ENCODE measurements around the gene XPNPEP2.
A peak's percentile ranks its signal among the peaks of the same experiment; 100 is the strongest.

XPNPEP2 gene

GRCh38 chrX:129787336-129788055, 48.7 kb downstream of the XPNPEP2 start:
- Histone ChIP-seq H3K79me2 (ENCODE audit: insufficient read depth, low read length) (peaks cover 96% of the 10 kb centered on the region), H2AFZ (ENCODE audit: low read depth, low read length) (no peak overlapping the region), H3K9me3 (ENCODE audit: insufficient read depth, low read length, severe bottlenecking) (no peaks in the 10 kb centered on the region), H3K36me3 (ENCODE audit: insufficient read depth, low read length) (peaks cover 95% of the 10 kb centered on the region), H3K4me2 (ENCODE audit: insufficient read depth, low read length) (peak overlapping the region; percentile 45), H3K27me3 (ENCODE audit: insufficient read depth, low read length, poor library complexity) (no peaks in the 10 kb centered on the region), H3K9ac (ENCODE audit: low read depth, low read length) (no peak overlapping the region; the same call in 1 of the 2 replicates), H3K27ac (ENCODE audit: low read length) (peak overlapping the region; percentile 46), H3K4me1 (ENCODE audit: insufficient read depth, low read length) (peaks cover 70% of the 10 kb centered on the region), H4K20me1 (ENCODE audit: insufficient read depth, low read length) (peaks cover 86% of the 10 kb centered on the region), H3K4me3 (ENCODE audit: low read depth in 1 of 2, low read length in 2 of 2) (no peak overlapping the region)
- TF ChIP-seq, protein P1, sequence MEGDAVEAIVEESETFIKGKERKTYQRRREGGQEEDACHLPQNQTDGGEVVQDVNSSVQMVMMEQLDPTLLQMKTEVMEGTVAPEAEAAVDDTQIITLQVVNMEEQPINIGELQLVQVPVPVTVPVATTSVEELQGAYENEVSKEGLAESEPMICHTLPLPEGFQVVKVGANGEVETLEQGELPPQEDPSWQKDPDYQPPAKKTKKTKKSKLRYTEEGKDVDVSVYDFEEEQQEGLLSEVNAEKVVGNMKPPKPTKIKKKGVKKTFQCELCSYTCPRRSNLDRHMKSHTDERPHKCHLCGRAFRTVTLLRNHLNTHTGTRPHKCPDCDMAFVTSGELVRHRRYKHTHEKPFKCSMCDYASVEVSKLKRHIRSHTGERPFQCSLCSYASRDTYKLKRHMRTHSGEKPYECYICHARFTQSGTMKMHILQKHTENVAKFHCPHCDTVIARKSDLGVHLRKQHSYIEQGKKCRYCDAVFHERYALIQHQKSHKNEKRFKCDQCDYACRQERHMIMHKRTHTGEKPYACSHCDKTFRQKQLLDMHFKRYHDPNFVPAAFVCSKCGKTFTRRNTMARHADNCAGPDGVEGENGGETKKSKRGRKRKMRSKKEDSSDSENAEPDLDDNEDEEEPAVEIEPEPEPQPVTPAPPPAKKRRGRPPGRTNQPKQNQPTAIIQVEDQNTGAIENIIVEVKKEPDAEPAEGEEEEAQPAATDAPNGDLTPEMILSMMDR (IDR thresholded peaks at IDR 0.05; ENCODE audit: borderline replicate concordance, extremely low read depth, low read length, poor library complexity, severe bottlenecking): no peak
- TF ChIP-seq EZH2 (IDR thresholded peaks at IDR 0.05; ENCODE audit: borderline replicate concordance, low read depth, low read length, severe bottlenecking): no peak
- ATAC-seq (ENCODE audit: insufficient read depth, low read depth) (no peak), DNase-seq (no peak)

GRCh38 chrX:129788527-129788926, 49.7 kb downstream of the XPNPEP2 start:
- 0 out of 2 replicates have a peak overlapping the region, but pooled peaks have one; percentile 10 for H3K27ac ChIP-seq (ENCODE audit: low read length)
- H3K4me1 ChIP-seq (ENCODE audit: insufficient read depth, low read length): peaks cover 63% of the 10 kb centered on the region
- no peak overlapping the region for H2AFZ ChIP-seq (ENCODE audit: low read depth, low read length)
- H3K9me3 ChIP-seq (ENCODE audit: insufficient read depth, low read length, severe bottlenecking): no peaks in the 10 kb centered on the region
- H3K4me3 ChIP-seq (ENCODE audit: low read depth in 1 of 2, low read length in 2 of 2): no peak overlapping the region
- no peak for DNase-seq
- TF ChIP-seq EZH2 (IDR thresholded peaks at IDR 0.05; ENCODE audit: borderline replicate concordance, low read depth, low read length, severe bottlenecking): no peak
- TF ChIP-seq, protein P1 (IDR thresholded peaks at IDR 0.05; ENCODE audit: borderline replicate concordance, extremely low read depth, low read length, poor library complexity, severe bottlenecking): no peak
- H3K79me2 ChIP-seq (ENCODE audit: insufficient read depth, low read length): peaks cover 91% of the 10 kb centered on the region
- no peaks in the 10 kb centered on the region for H3K27me3 ChIP-seq (ENCODE audit: insufficient read depth, low read length, poor library complexity)
- peaks cover 95% of the 10 kb centered on the region for H3K36me3 ChIP-seq (ENCODE audit: insufficient read depth, low read length)
- peaks cover 86% of the 10 kb centered on the region for H4K20me1 ChIP-seq (ENCODE audit: insufficient read depth, low read length)
- peak overlapping the region; percentile 12; the same call in 1 of the 2 replicates for H3K9ac ChIP-seq (ENCODE audit: low read depth, low read length)
- ATAC-seq (ENCODE audit: insufficient read depth, low read depth): no peak
- H3K4me2 ChIP-seq (ENCODE audit: insufficient read depth, low read length): peak overlapping the region; percentile 33; the same call in 1 of the 2 replicates

- no peak for TF ChIP-seq EZH2 (IDR thresholded peaks at IDR 0.05; ENCODE audit: borderline replicate concordance, low read depth, low read length, severe bottlenecking)
- TF ChIP-seq, protein P1 (IDR thresholded peaks at IDR 0.05; ENCODE audit: borderline replicate concordance, extremely low read depth, low read length, poor library complexity, severe bottlenecking): no peak
- H3K4me2 ChIP-seq (ENCODE audit: insufficient read depth, low read length): no peak overlapping the region
Observed at GRCh38 chrX:129790146-129790545, 51.4 kb downstream of the XPNPEP2 start.

More at GRCh38 chrX:129790146-129790545, 51.4 kb downstream of the XPNPEP2 start:
- H3K79me2 ChIP-seq (ENCODE audit: insufficient read depth, low read length): peaks cover 78% of the 10 kb centered on the region
- peaks cover 50% of the 10 kb centered on the region for H3K4me1 ChIP-seq (ENCODE audit: insufficient read depth, low read length)
- peaks cover 95% of the 10 kb centered on the region for H3K36me3 ChIP-seq (ENCODE audit: insufficient read depth, low read length)
- no peak for ATAC-seq (ENCODE audit: insufficient read depth, low read depth)
- no peak overlapping the region for H3K9ac ChIP-seq (ENCODE audit: low read depth, low read length)
- no peaks in the 10 kb centered on the region for H3K27me3 ChIP-seq (ENCODE audit: insufficient read depth, low read length, poor library complexity)
- peaks cover 89% of the 10 kb centered on the region for H4K20me1 ChIP-seq (ENCODE audit: insufficient read depth, low read length)
- H2AFZ ChIP-seq (ENCODE audit: low read depth, low read length): no peak overlapping the region
- peak; percentile 10 for DNase-seq
- no peaks in the 10 kb centered on the region for H3K9me3 ChIP-seq (ENCODE audit: insufficient read depth, low read length, severe bottlenecking)
- H3K4me3 ChIP-seq (ENCODE audit: low read depth in 1 of 2, low read length in 2 of 2): no peak overlapping the region
- peak overlapping the region; percentile 38; the same call in 1 of the 2 replicates for H3K27ac ChIP-seq (ENCODE audit: low read length)

Data from DND-41 (cell line).